KOPT-K1 (cell line): Measurements from ENCODE around the gene EPHB4.
"Not testable (repeated sequence)": the region's sequence is repeated elsewhere in the genome, so short reads cannot be mapped to it uniquely, and the experiment has no call there.

ENCODE experiments used
- H3K27ac ChIP-seq: fragments of 200-600 bp; sonication (generic); 2 replicates; pipeline ENCODE4 v1.5.1; 2016; ENCODE audit warnings: antibody characterized with exemption, mild to moderate bottlenecking, low read depth, low read length; ENCODE audit not compliant: poor library complexity, severe bottlenecking
- H3K36me3 ChIP-seq: fragments of 200-600 bp; sonication (generic); 2 replicates; pipeline ENCODE4 v1.5.1; 2017; ENCODE audit warnings: antibody characterized with exemption, mild to moderate bottlenecking, low read length, moderate library complexity; ENCODE audit not compliant: insufficient read depth
- H3K9me3 ChIP-seq: fragments of 200-600 bp; sonication (generic); 2 replicates; pipeline ENCODE4 v1.5.1; 2017; ENCODE audit warnings: antibody characterized with exemption, low read length, mild to moderate bottlenecking; ENCODE audit not compliant: insufficient read depth, poor library complexity, severe bottlenecking

EPHB4 gene

GRCh38 chr7:100793806-100794660 is 33.3 kb downstream of the EPHB4 start:
- Histone ChIP-seq H3K27ac (no peak overlapping the region), H3K9me3 (no peaks in the 10 kb centered on the region), H3K36me3 (no peaks in the 10 kb centered on the region)

- H3K9me3 ChIP-seq: no peaks in the 10 kb centered on the region
- no peaks in the 10 kb centered on the region for H3K36me3 ChIP-seq
- H3K27ac ChIP-seq: no peak overlapping the region
Observed at GRCh38 chr7:100791881-100792666, 35.2 kb downstream of the EPHB4 start.

- Histone ChIP-seq H3K36me3 (no peaks in the 10 kb centered on the region), H3K27ac (no peak overlapping the region), H3K9me3 (no peaks in the 10 kb centered on the region)
Observed at GRCh38 chr7:100789055-100789454, 38.3 kb downstream of the EPHB4 start.

GRCh38 chr7:100786323-100786722 is 41.0 kb downstream of the EPHB4 start:
- H3K9me3 ChIP-seq: no peaks in the 10 kb centered on the region
- H3K36me3 ChIP-seq: no peaks in the 10 kb centered on the region
- H3K27ac ChIP-seq: no peak overlapping the region

- H3K36me3 ChIP-seq: no peaks in the 10 kb centered on the region
- H3K9me3 ChIP-seq: no peaks in the 10 kb centered on the region
- H3K27ac ChIP-seq: no peak overlapping the region
Observed at GRCh38 chr7:100785878-100786277, 41.4 kb downstream of the EPHB4 start.

- H3K9me3 ChIP-seq: no peaks in the 10 kb centered on the region
- H3K27ac ChIP-seq: no peak overlapping the region
- H3K36me3 ChIP-seq: no peaks in the 10 kb centered on the region
Observed at GRCh38 chr7:100783804-100784203, 43.5 kb downstream of the EPHB4 start.

GRCh38 chr7:100781255-100781654 is 46.1 kb downstream of the EPHB4 start:
- Histone ChIP-seq H3K27ac (no peak overlapping the region), H3K9me3 (no peaks in the 10 kb centered on the region), H3K36me3 (no peaks in the 10 kb centered on the region)

GRCh38 chr7:100779359-100779758 is 48.0 kb downstream of the EPHB4 start:
- Histone ChIP-seq H3K36me3 (no peaks in the 10 kb centered on the region), H3K27ac (no peak overlapping the region), H3K9me3 (no peaks in the 10 kb centered on the region)

GRCh38 chr7:100778061-100778621 is 49.2 kb downstream of the EPHB4 start:
- Histone ChIP-seq H3K36me3 (no peaks in the 10 kb centered on the region), H3K27ac (no peak overlapping the region), H3K9me3 (no peaks in the 10 kb centered on the region)

GRCh38 chr7:100773491-100773890 is 53.8 kb downstream of the EPHB4 start:
- no peaks in the 10 kb centered on the region for H3K36me3 ChIP-seq
- H3K9me3 ChIP-seq: no peaks in the 10 kb centered on the region
- H3K27ac ChIP-seq: no peak overlapping the region

GRCh38 chr7:100768784-100769183 is 58.5 kb downstream of the EPHB4 start:
- H3K27ac ChIP-seq: no peak overlapping the region
- H3K9me3 ChIP-seq: no peaks in the 10 kb centered on the region
- H3K36me3 ChIP-seq: no peaks in the 10 kb centered on the region

GRCh38 chr7:100765250-100765649 is 62.1 kb downstream of the EPHB4 start:
- H3K36me3 ChIP-seq: no peaks in the 10 kb centered on the region

GRCh38 chr7:100764841-100765240 is 62.5 kb downstream of the EPHB4 start:
- Histone ChIP-seq H3K27ac (no peak overlapping the region), H3K36me3 (no peaks in the 10 kb centered on the region), H3K9me3 (no peaks in the 10 kb centered on the region)

More at GRCh38 chr7:100765250-100765649, 62.1 kb downstream of the EPHB4 start:
- H3K9me3 ChIP-seq: no peaks in the 10 kb centered on the region
- H3K27ac ChIP-seq: no peak overlapping the region

- H3K9me3 ChIP-seq: no peaks in the 10 kb centered on the region
- H3K27ac ChIP-seq: no peak overlapping the region
- H3K36me3 ChIP-seq: no peaks in the 10 kb centered on the region
Observed at GRCh38 chr7:100763556-100764140, 63.7 kb downstream of the EPHB4 start.

GRCh38 chr7:100762841-100763240 is 64.5 kb downstream of the EPHB4 start:
- H3K36me3 ChIP-seq, H3K9me3 ChIP-seq, H3K27ac ChIP-seq: not testable (repeated sequence)
